ENCODE measurements around the gene TMEM185A.
"Not testable (repeated sequence)": the region's sequence is repeated elsewhere in the genome, so short reads cannot be mapped to it uniquely, and the experiment has no call there.

The TMEM185A gene

DNA sequence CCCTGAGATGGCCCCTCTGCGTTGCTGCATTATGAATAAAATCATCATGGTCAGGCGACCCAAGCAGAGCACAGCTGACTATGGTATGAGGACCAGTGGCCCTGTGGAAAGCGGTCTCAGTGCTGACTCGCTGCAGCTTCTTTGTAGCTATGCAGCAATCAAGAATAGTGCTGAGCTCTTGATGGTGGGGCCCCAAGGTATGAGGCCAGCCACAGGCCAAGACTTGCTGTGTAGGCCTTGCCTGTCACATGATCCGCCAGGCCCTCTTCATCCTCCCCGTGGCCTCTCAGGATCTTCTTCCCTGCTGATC, 79.7 kb downstream of the TMEM185A start:
- H3K4me3 ChIP-seq (ENCODE audit: low read length); H3K9me3 ChIP-seq (ENCODE audit: control insufficient read depth, insufficient read depth, low read length); DNase-seq (ENCODE audit: low read depth, low spot score); H3K36me3 ChIP-seq (ENCODE audit: control insufficient read depth, insufficient read depth, low read length); H3K4me1 ChIP-seq (ENCODE audit: control insufficient read depth, insufficient read depth, low read length); H3K27ac ChIP-seq (ENCODE audit: low read length); H3K27me3 ChIP-seq (ENCODE audit: control insufficient read depth, insufficient read depth, low read length): not testable (repeated sequence)
- WGBS (ENCODE audit: insufficient coverage, insufficient read length) = no CpG with 5 or more reads among the region's 6 CpGs

DNA sequence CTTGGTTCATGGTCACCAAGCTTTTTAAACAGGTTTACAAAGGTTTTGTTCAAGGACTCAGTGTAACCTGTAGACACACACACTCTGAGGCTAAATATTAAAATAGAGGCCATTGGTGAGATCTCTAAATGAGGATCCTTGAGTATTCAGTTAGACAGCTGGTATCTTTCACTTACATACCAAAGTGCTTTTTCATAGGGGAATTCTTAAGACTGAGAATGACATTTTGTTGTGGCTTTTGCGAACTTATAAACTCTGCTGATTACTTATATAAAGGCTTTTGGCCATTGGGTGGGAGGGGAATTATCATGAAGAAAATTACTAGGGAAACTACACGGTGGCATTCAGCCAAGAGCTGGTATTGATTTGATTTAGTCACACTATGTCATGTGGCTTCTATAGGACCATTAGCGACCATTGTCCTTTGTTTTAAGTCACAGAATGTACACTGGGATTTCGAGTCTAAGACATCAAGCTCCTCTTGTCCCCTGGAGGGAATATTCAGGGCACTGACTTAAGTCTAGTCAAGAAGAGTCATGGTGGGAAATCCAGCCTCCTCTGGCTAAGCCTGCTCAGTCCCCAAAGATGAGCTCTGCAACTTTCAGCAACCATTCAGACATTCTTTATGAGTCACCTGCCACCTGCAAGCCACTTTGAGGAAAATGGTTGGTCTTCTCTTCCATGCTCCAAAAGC, 80.2 kb downstream of the TMEM185A start:
- DNase-seq (ENCODE audit: low read depth, low spot score); H3K4me3 ChIP-seq (ENCODE audit: low read length); H3K4me1 ChIP-seq (ENCODE audit: control insufficient read depth, insufficient read depth, low read length); H3K27ac ChIP-seq (ENCODE audit: low read length); H3K9me3 ChIP-seq (ENCODE audit: control insufficient read depth, insufficient read depth, low read length); H3K36me3 ChIP-seq (ENCODE audit: control insufficient read depth, insufficient read depth, low read length); H3K27me3 ChIP-seq (ENCODE audit: control insufficient read depth, insufficient read depth, low read length): not testable (repeated sequence)
- WGBS (ENCODE audit: insufficient coverage, insufficient read length) = no CpG with 5 or more reads among the region's 4 CpGs

DNA sequence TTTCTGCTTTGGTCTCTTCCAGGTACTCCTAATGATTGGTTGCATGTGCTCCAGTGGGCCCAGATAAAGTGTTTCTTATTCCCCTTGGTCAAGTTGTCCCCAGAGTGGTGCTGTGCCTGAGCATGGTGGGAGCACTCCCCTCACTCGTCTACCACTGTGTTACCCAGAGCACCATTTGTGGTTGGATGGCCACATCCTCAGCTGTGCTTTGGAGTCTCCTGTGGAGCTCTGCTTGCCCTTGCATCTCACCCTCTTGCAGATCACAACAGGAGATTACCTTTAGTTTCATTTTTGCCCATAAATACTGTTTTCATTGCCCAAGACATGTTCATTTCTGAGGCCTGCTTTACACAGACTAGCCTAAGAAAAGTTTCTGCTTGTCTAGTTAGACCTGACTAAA, 81.1 kb downstream of the TMEM185A start:
- H3K27me3 ChIP-seq (ENCODE audit: control insufficient read depth, insufficient read depth, low read length) = not testable (repeated sequence)
- WGBS (ENCODE audit: insufficient coverage, insufficient read length) = no CpG with 5 or more reads among the region's 1 CpG

DNA sequence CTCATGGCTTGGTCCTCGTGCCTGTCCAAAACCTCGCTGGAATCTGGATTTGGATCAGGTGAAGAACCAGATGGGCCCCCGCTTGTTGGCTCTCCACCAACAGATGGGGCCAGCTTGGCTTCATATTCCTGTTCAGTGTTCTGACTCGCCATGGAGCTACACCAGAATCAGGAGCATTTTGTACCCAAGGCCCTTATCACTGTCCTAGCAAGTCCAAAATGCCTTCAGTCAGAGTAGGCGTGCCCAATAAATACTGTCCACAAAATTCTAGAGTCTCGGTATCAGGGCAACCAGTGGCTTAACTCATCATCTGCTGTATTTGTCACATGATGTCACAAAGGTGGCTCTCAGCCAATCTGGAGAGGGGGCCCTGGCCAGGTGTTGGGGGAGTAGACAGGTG, 81.9 kb downstream of the TMEM185A start, which contains the start of gene HSFX3:
Gene HSFX3 (minus strand): TSS at position 224 of the 400 bp plus-strand sequence. CDS start 72 bp downstream, at position 152.
- WGBS (ENCODE audit: insufficient coverage, insufficient read length) = no CpG with 5 or more reads among the region's 6 CpGs
- not testable (repeated sequence) for H3K27ac ChIP-seq (ENCODE audit: low read length); H3K4me1 ChIP-seq (ENCODE audit: control insufficient read depth, insufficient read depth, low read length); H3K4me3 ChIP-seq (ENCODE audit: low read length); H3K36me3 ChIP-seq (ENCODE audit: control insufficient read depth, insufficient read depth, low read length); DNase-seq (ENCODE audit: low read depth, low spot score); H3K27me3 ChIP-seq (ENCODE audit: control insufficient read depth, insufficient read depth, low read length); H3K9me3 ChIP-seq (ENCODE audit: control insufficient read depth, insufficient read depth, low read length)

More for the DNA sequence above, 81.1 kb downstream of the TMEM185A start:
- H3K9me3 ChIP-seq (ENCODE audit: control insufficient read depth, insufficient read depth, low read length); H3K4me1 ChIP-seq (ENCODE audit: control insufficient read depth, insufficient read depth, low read length); DNase-seq (ENCODE audit: low read depth, low spot score); H3K27ac ChIP-seq (ENCODE audit: low read length); H3K36me3 ChIP-seq (ENCODE audit: control insufficient read depth, insufficient read depth, low read length); H3K4me3 ChIP-seq (ENCODE audit: low read length): not testable (repeated sequence)

DNA sequence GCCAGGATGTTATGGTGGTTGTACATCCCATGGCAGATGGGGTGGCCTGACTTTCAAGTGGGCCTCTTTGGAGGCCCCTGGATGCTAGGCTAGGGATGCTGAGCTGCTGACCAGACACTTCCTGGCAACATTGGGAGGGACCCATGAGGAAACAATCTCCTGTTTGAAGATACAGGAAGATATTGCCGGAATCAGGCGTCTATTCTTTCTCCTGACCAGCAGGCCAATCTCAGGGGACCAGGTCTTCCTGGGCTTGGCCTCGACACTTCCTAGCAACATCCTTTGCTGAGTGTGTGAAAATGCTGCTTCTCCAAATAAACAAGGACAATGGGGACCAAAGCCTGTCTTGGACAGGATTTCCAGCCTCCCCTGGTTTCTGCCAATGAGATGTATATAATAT, 83.8 kb downstream of the TMEM185A start:
- H3K4me3 ChIP-seq (ENCODE audit: low read length); H3K9me3 ChIP-seq (ENCODE audit: control insufficient read depth, insufficient read depth, low read length); H3K27ac ChIP-seq (ENCODE audit: low read length); H3K27me3 ChIP-seq (ENCODE audit: control insufficient read depth, insufficient read depth, low read length); DNase-seq (ENCODE audit: low read depth, low spot score); H3K36me3 ChIP-seq (ENCODE audit: control insufficient read depth, insufficient read depth, low read length); H3K4me1 ChIP-seq (ENCODE audit: control insufficient read depth, insufficient read depth, low read length): not testable (repeated sequence)
- no CpG with 5 or more reads among the region's 3 CpGs for WGBS (ENCODE audit: insufficient coverage, insufficient read length)

DNA sequence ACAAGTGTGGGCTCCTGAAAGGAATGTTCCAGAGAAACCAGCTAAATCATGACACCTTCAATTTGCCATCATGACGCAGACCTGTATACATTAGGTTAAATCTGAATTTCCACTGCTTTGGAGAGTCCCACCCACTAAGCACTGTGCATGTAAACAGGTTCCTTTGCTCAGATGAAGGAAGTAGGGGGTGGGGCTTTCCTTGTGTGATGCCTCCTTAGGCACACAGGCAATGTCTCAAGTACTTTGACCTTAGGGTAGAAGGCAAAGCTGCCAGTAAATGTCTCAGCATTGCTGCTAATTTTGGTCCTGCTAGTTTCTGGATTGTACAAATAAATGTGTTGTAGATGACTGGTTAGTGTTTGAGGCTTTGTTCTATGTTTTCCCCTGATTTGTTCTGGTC, 84.6 kb downstream of the TMEM185A start:
- H3K9me3 ChIP-seq (ENCODE audit: control insufficient read depth, insufficient read depth, low read length) = not testable (repeated sequence)
- WGBS (ENCODE audit: insufficient coverage, insufficient read length) = no CpG with 5 or more reads among the region's 1 CpG

More for the DNA sequence above, 84.6 kb downstream of the TMEM185A start:
- H3K27me3 ChIP-seq (ENCODE audit: control insufficient read depth, insufficient read depth, low read length); H3K4me3 ChIP-seq (ENCODE audit: low read length); H3K27ac ChIP-seq (ENCODE audit: low read length); H3K4me1 ChIP-seq (ENCODE audit: control insufficient read depth, insufficient read depth, low read length); DNase-seq (ENCODE audit: low read depth, low spot score); H3K36me3 ChIP-seq (ENCODE audit: control insufficient read depth, insufficient read depth, low read length): not testable (repeated sequence)
